Hepatocyte (in vitro differentiated cells): ENCODE results near the gene NEUROD2.
"Not testable (repeated sequence)": the region's sequence is repeated elsewhere in the genome, so short reads cannot be mapped to it uniquely, and the experiment has no call there.

Experiments
- CTCF ChIP-seq: fragments of 200-600 bp; sonication (generic); IDR thresholded peaks from 2 replicates; pipeline ENCODE4 v1.5.1; 2016; ENCODE audit warnings: antibody characterized with exemption, mild to moderate bottlenecking; ENCODE audit not compliant: poor library complexity
- EZH2 ChIP-seq: fragments of 200-600 bp; sonication (generic); IDR thresholded peaks from 2 replicates; pipeline ENCODE4 v1.6.1; 2016; ENCODE audit warnings: antibody characterized with exemption, mild to moderate bottlenecking, borderline replicate concordance
- EZH2phosphoT487 ChIP-seq: fragments of 200-600 bp; sonication (generic); IDR thresholded peaks from one replicate; pipeline ENCODE4 v1.6.1; 2018; ENCODE audit warnings: antibody characterized with exemption, mild to moderate bottlenecking, low read depth, moderate library complexity; ENCODE audit not compliant: unreplicated experiment, severe bottlenecking

- TF ChIP-seq EZH2phosphoT487, CTCF, EZH2: not testable (repeated sequence)
These were observed 17.5 kb downstream of the NEUROD2 start for GRCh38 chr17:39590180-39590579.
